ENCODE measurements around the gene FADS3. TPM values are rescaled to one million over a fixed set of nuclear protein-coding genes. Genes with fewer than 3 reads are reported as not detected.

Gene FADS3
- total RNA-seq, 1 experiment from 2014 or later = 65.8 TPM

DNA sequence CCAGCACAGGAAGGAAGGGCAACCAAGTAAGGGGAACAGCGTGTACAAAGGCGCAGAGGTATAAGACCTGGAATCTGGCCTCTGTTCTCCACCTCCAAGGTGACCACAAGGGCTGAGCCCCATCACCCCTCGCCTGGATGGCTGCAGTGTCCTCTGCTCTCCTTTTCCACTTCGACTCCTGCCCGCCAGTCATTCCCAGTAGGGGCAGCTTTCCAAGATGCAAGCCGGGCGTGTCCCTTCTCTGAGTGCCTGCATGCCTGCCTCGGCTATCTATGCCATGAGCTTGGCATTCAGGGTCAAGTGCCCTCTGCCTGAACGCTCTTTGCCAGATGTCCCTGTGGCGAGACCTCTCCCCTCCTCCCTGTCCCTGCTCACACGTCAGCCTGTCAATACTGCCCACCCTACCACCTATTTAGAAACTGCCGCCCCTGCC, 17.0 kb downstream of the FADS3 start:
- Histone ChIP-seq H3K4me1 (ENCODE audit: control insufficient read depth in 1 of 2, insufficient read depth in 2 of 2, low read length in 2 of 2) (peaks cover 9 to 20% of the 10 kb centered on the region in 2 experiments), H3K27me3 (ENCODE audit: insufficient read depth, low read length) (no peaks in the 10 kb centered on the region), H3K9ac (ENCODE audit: low read length) (no peak overlapping the region), H3K27ac (ENCODE audit: low read depth, low read length) (no peak overlapping the region), H3K4me2 (ENCODE audit: low read length) (peak overlapping the region; percentile 9; the same call in 1 of the 2 replicates), H3K9me3 (ENCODE audit: control insufficient read depth in 1 of 2, insufficient read depth in 1 of 2, low read depth in 1 of 2, low read length in 2 of 2) (no peaks in the 10 kb centered on the region), H3K4me3 (replicated peaks in 1 of 2; ENCODE audit: low read depth in 1 of 2, low read length in 2 of 2) (no peak overlapping the region), H3K36me3 (ENCODE audit: control insufficient read depth in 1 of 2, insufficient read depth in 2 of 2, low read length in 2 of 2) (no peaks in the 10 kb centered on the region; a peak in 1 of 4 replicates), H2AFZ (ENCODE audit: low read depth, low read length, poor library complexity, severe bottlenecking) (no peak overlapping the region), H3K79me2 (ENCODE audit: insufficient read depth, low read length) (no peaks in the 10 kb centered on the region), H3K9me2 (ENCODE audit: insufficient read depth) (no peaks in the 10 kb centered on the region), H4K20me1 (ENCODE audit: insufficient read depth) (no peaks in the 10 kb centered on the region)
- ChIA-PET POLR2A (interaction anchor here (0.7 to 1.0 kb wide), 3 partner anchors 24 to 1803 kb away, joined by 3 to 5 read pairs (median 4); no protein-coding TSS in a partner anchor), RAD21 (ENCODE audit: low non-redundant PET in 1 of 2, low total read pairs in 2 of 2, uncharacterized antibody in 2 of 2, unreplicated experiment in 2 of 2) (interaction anchor here in 1 of 2 experiments (0.6 kb wide), 1 partner anchor 16 kb away, joined by 4 read pairs; no protein-coding TSS in a partner anchor), CTCF (interaction anchor here (0.7 to 6.1 kb wide), 5 partner anchors 72 to 233 kb away, joined by 3 to 35 read pairs (median 5); no protein-coding TSS in a partner anchor)
- BruUV-seq (replicated peaks) = no TSS peak
- intact Hi-C loops (cut with micrococcal nuclease) = no loop called here
- no peak for DNase-seq (ENCODE audit: low read depth, low spot score)
- TF ChIP-seq, protein P1, sequence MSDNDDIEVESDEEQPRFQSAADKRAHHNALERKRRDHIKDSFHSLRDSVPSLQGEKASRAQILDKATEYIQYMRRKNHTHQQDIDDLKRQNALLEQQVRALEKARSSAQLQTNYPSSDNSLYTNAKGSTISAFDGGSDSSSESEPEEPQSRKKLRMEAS (IDR thresholded peaks at IDR 0.05) = no peak
- TF ChIP-seq RAD21 (IDR thresholded peaks at IDR 0.05; ENCODE audit: low read depth) (no peak), CEBPB (IDR thresholded peaks at IDR 0.05; ENCODE audit: low read depth) (no peak), TCF7L2 (IDR thresholded peaks at IDR 0.05; ENCODE audit: borderline replicate concordance, extremely low read depth, insufficient read depth, insufficient read length) (no peak), FOSL1 (IDR thresholded peaks at IDR 0.05; ENCODE audit: low read depth) (no peak), POLR2A (IDR thresholded peaks at IDR 0.05; ENCODE audit: borderline replicate concordance, extremely low read depth, insufficient read depth, insufficient read length) (no peak), SIN3A (IDR thresholded peaks at IDR 0.05; ENCODE audit: low read depth) (no peak), ZFX (IDR thresholded peaks at IDR 0.05) (no peak), ZNF274 (IDR thresholded peaks at IDR 0.05; ENCODE audit: low read depth, low read length) (no peak)
- TF ChIP-seq, protein P2, sequence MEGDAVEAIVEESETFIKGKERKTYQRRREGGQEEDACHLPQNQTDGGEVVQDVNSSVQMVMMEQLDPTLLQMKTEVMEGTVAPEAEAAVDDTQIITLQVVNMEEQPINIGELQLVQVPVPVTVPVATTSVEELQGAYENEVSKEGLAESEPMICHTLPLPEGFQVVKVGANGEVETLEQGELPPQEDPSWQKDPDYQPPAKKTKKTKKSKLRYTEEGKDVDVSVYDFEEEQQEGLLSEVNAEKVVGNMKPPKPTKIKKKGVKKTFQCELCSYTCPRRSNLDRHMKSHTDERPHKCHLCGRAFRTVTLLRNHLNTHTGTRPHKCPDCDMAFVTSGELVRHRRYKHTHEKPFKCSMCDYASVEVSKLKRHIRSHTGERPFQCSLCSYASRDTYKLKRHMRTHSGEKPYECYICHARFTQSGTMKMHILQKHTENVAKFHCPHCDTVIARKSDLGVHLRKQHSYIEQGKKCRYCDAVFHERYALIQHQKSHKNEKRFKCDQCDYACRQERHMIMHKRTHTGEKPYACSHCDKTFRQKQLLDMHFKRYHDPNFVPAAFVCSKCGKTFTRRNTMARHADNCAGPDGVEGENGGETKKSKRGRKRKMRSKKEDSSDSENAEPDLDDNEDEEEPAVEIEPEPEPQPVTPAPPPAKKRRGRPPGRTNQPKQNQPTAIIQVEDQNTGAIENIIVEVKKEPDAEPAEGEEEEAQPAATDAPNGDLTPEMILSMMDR (IDR thresholded peaks at IDR 0.05 in 2 of 3, conservative IDR thresholded peaks at IDR 0.05 in 1 of 3; ENCODE audit: borderline replicate concordance in 1 of 3, insufficient read depth in 1 of 3, low read depth in 2 of 3, low read length in 2 of 3) = no peak
- TF ChIP-seq, protein P3, sequence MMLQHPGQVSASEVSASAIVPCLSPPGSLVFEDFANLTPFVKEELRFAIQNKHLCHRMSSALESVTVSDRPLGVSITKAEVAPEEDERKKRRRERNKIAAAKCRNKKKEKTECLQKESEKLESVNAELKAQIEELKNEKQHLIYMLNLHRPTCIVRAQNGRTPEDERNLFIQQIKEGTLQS (IDR thresholded peaks at IDR 0.05) = no peak
- no peak for ATAC-seq

Measured in HCT116 (cell line).